GM18520 (cell line): ENCODE results near the gene MRPS31.
"Not testable (repeated sequence)": the region's sequence is repeated elsewhere in the genome, so short reads cannot be mapped to it uniquely, and the experiment has no call there.

Source experiments
- ATAC-seq: cut with Tn5 transposase; IDR thresholded peaks from one replicate; pipeline ENCODE4 v1.9.1; 2021; ENCODE audit not compliant: unreplicated experiment

MRPS31 gene

DNA sequence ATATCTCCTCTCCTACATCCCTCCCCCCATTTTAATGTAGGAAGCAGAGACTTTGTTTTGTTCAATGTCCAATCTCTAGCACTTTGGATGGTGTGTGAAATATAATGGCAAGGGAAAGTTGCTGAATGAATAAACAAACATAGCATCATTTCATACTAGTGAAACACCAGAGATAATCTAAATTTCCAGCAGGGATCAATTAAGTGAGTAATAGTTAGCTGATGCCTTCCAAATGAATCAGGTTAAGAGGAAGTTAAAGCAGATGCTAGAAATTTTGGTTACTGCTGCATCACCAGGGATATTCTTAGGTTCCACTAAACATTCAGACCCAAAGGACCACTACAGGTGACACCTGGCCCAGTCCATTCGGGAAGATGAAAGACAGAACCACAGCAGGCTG is 8.1 kb downstream of the MRPS31 start:
- ATAC-seq: no peak

DNA sequence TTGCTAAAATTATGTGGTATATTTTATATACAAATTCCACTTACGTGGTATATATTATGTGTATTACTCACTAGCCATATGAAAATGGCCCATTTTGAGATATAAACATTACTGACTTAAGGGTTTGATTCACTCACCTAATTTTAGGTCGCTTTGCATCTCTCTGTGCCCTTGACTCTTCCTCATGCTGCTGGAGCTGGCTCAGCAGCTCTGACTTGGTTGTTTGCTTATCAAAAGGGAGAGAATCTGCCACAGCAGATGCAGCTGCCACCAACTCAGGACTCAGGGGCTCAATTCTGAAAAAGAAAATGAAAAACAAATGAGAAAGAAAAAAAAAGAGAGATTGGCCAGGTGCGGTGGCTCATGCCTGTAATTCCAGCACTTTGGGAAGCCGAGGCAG is 12.2 kb downstream of the MRPS31 start:
- no peak for ATAC-seq

DNA sequence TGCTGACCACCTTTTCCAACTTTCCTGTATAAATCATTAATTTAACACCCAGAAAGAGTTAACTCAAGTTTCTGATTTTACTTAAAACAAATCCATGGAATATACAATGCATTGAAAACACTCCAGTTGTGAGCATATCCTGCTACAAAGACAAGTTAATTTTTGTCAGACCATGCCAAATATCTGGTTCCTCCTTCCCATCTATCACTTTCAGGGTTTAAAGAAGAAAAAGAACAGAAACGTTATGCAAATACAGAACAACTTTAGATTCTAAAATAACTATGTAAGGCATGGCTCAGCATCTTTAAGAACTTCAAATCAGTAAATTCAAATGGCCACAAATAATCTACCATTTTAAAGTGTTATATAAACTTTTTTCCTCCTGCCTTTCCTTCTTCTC is 14.9 kb downstream of the MRPS31 start:
- no peak for ATAC-seq

DNA sequence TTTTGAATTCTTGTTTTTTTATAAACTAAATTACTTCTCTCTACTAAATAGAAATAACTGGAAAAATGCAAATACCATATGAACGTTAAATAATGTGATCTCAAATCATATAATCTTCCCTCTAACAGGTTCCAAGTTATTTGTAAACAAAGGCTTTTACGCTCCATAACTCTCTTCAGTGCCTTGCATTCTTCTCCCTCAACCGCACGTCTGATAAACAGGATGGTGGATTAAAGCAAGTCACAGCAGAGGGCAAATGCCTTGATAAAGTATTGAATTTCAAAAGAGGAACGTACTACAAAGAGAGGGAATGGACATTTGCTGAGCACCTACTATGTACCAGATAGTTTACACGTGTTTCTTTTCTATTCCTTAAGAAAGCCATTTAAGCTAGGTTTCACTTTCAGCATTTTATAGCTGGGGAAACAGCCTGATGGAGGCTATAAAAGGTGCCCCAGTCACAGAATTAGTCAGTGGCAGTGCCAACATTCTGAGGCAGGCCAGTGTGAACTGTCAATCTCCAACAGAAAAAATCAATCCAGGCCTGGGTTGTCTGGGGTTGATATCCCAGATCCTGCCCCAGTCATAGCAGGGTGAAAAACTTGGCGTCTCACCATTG is 15.8 kb downstream of the MRPS31 start:
- ATAC-seq: no peak

DNA sequence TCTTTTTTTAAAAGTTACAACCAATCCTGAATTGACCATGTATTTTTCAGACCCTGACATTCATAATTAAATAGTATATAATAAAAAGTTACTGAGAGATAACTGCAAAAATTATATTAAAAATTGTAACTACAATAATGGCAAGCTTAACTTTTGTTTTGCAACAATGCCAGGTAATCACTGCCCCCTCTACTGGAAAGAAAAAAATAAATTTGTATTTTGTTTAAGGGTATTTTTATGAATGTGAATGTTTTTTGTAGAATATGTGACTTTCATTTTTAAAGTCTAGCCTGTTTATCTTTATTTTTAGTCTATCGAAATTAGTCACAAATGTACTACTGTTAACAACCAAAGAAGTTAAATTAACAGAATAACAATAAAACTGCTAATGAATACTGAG is 21.7 kb downstream of the MRPS31 start:
- no peak for ATAC-seq

DNA sequence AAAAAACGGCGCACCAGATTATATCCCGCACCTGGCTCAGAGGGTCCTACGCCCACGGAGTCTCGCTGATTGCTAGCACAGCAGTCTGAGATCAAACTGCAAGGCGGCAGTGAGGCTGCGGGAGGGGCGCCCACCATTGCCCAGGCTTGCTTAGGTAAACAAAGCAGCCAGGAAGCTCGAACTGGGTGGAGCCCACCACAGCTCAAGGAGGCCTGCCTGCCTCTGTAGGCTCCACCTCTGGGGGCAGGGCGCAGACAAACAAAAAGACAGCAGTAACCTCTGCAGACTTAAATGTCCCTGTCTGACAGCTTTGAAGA is 35.8 kb downstream of the MRPS31 start:
- ATAC-seq: not testable (repeated sequence)

DNA sequence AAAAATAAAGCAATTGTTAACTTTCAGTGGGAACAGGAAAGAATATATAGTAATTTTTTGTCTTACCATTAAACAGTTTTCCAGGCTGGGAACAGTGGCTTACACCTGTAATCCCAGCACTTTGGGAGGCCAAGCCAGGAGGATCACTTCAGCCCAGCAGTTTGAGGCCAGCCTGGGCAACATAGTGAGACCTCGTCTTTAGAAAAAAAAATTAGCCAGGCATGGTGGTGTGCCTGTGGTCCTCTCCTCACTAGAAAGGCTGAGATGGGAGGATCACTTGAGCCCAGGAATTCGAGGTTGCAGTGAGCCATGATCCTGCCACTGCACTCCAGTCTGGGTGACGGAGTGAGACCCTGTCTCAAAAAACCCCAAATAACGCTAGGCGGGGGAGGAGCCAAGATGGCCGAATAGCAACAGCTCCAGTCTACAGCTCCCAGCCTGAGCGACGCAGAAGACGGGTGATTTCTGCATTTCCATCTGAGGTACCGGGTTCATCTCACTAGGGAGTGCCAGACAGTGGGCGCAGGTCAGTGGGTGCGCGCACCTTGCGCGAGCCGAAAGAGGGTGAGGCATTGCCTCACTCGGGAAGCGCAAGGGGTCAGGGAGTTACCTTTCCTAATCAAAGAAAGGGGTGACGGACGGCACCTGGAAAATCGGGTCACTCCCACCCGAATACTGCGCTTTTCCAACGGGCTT is 36.3 kb downstream of the MRPS31 start:
- not testable (repeated sequence) for ATAC-seq

DNA sequence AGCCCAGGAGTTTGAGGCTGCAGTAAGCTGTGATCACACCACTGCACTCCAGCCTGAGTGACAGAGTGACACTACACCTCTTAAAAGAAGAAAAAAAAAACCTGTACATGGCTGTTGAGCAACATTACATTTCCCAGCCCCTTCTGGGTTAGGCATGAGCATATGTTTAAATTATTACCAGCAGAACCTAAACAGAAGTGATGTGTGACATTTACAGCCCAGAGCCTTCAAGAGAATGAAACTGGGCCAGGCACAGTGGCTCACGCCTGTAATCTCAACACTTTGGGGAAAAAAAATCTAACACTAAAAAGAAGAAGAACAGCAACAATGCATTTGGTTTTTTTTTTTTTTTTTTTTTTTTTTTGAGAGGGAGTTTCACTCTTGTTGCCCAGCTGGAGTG is 38.3 kb downstream of the MRPS31 start:
- no peak for ATAC-seq

DNA sequence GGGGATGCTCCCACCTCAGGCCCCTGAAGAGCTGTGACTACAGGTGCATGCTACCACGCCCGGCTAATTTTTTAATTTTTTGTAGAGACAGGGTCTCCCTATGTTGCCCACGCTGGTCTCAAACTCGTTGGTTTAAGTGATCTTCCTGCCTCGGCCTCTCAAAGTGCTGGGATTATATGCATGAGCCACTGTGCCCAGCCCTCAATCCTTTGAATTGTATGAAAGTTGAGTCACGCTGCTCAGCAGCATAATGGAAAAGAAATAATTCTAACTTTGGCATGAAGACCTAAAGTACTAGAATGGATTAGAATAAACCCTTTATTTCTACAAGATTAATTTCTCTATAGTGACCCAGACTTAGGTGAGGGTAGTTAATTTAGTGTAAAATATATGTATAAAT is 42.4 kb downstream of the MRPS31 start:
- ATAC-seq: no peak

DNA sequence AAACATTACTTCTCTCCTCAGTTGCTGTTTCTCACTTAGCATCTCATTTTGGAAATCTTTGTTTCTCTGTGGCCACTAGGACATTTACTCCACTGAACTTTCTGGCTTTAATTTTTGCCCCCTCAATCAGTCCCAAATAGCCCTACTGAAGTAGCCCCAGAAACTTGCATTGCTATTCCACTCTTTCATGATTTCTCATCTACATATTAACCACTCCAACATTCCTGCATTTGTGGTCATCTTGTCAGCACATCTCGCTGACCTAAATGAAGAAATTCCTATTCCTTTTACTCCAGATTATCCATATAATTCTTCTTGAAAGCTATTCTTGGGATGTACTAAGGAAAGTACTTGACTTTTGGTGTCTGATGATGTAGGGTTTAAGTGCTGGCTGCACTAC is 56.6 kb downstream of the MRPS31 start:
- ATAC-seq: not testable (repeated sequence)

DNA sequence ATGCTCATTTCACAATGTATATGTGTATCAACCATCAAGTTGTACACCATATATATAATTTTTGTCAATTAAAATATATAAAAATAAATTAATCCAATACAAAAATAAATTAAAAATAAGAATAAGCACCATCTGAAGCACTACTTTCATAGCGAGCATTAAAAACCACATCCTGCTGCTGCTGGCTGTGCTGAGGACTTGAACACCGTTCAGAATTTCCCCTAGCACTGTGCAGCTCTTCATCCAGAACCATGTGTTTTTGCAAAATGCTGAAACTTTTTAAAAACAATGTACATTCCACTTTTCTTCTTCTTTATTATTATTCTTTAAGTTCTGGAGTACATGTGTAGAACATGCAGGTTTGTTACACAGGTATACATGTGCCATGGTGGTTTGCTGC is 64.6 kb downstream of the MRPS31 start:
- ATAC-seq: no peak

DNA sequence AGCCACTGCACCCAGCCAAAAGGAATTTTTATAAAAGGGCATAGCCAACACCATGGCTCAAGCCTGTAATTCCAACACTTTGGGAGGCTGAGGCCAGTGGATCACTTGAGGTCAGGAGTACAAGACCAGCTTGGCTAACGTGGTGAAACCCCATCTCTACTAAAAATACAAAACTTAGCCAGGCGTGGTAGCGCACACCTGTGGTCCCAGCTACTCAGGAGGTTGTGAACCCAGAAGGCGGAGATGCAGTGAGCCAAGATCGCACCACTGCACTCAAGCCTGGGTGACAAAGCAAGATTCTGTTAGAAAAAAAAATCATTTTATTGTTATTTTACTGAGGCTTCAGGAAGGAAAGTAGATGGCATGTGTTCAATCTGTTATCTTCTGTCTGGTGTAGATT is 73.3 kb downstream of the MRPS31 start:
- no peak for ATAC-seq

DNA sequence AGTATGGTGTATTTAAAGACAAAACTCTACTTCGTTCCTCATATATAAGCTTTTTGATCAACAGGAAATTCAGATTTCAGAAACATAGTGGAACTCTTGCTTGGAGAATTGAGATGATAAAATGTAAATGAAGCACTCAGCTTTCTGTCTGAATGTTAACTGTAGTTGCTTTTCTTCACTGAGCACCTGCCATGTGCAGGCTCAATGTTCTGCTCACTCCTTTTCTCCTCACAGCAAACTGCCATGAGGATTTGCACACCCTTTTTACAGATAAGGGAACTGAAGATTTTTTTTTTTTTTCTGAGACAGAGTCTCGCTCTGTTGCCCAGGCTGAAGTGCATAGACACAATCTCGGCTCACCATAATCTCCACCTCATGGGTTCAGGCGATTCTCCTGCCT is 76.6 kb downstream of the MRPS31 start:
- no peak for ATAC-seq

DNA sequence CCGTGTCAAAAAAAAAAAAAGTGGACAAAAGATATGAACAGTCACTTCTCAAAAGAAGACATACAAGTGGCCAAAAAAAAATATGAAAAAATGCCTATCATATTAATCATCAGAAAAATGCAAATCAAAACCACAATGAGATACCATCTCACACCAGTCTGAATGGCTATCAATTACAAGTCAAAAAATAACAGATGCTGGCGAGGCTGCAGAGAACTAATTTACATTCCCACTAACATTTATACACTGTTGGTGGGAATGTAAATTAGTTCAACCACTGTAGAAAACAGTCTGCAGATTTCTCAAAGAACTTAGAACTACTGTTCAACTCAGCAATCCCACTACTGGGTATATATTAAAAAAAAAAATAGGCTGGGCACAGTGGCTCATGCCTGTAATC is 78.0 kb downstream of the MRPS31 start:
- peak; percentile 90 for ATAC-seq

DNA sequence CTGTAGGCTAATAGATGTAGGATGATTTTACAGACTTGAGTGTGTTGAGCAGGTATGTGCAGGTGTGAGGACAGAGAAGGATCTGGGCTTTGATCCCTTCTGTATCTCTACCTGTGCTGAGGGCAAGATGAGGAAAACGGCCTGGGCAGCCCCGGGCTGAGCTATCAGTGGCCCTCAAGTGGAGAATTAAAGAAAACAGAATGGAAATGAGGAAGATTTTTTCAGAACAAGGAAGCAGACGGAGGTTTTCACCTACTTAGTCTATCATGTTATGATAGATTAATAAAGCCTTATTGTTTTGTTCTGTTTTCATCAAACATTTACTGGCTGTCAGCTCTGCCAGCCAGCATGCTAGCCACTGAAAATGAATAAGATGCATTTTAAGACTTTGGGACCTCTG is 82.2 kb downstream of the MRPS31 start:
- ATAC-seq: no peak

DNA sequence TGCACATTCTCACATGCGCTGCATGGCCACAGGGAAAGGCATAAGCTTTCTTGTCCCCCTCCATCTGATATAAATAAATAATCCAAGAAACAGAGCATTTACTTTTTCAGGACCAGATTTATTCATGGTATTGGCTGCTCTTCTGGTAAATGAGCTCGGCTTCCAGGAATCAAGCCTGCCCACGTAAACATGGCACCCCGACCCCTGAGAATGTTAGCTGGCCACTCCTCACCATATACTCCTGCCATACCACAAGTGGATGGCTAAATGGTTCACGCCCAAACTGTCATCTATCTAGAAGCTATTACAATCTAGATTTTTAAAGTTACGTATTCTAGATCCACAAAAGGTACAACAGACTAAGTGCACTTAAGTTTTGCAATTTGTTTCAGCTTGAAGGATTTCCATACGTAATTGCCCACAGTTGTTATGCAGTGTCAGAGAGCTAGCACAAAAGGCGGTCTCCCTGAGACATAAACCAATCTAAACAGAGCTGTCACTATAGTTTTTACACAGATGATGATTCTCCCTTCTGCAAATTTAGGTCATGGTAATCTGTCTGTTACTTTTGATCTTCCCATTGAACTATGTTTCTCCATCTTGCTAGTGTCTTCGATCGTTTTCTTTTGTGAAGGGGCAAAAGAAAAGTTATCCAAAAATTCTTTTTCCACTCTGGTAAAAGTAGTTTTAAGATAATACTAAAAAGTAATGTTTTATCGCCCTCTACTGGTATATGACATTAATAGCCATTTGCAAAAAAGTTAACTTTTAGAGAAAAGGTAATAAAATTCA is 88.3 kb downstream of the MRPS31 start:
- ATAC-seq: no peak

DNA sequence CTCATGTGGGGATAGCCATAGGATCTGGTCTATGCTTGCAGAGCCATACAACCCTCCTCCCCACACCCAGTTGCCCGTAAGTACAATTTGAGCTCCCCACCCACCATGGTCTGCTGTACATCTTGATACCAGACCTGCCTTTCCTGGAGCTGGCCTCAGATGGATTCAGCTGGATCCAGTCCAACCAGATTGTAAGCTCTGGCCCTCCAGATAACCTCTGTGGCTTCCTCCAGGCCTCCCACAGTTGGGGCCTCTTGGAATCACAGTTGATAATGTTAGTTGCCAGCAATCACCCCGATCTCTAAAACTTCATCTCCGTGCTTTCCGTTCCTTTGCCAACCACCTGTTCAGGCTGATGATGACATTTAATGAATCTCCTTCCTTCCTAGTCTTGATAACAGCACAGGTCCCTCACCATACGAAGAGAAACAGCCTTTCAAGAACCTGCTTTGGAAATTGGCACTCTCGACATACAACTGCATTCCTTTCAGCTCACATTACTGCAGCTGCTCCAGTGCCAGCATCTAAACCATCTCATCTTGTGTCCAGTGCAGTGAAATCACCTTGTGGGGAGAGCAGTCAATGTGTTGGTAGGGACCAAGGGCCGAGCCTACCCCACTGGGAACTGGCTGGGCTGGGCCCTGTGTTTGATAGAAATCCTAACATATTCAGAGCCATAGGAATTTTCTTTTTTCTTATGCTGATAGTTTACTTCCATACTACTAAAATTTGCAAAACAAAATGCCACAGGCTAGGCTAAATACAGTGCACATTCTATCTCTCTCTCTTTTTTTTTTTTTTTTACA is 89.4 kb downstream of the MRPS31 start:
- no peak for ATAC-seq

DNA sequence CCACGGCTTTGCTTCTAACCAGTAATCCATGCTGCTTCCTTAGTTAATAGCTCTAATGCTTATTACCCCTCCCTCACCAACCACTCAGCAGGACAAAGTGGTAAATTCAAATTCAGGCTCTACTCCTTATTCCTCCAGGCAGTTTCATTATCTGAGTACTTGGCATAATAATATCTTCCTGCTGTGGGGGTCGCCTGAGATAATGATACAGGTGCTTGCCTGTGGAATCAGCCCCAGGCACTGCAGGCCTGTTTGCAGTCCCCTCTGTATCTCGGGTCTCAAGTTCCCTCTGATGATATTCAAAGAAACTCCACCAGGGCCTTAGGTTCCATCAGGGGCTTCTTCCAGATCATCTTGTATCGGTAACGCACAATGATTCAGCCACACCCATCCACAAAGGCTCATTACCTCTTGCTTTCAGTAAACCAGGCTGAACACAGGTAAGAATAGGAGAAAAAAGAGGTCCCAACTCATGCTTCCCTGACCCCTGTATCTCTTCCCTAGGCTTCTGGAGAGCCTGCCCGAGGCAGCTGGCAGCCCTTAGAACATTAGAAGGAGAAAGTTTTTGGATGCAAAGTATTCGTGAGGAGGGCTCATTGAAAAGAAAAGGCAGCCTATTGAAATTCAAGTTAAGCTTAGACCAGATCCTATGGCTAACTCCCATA is 90.2 kb downstream of the MRPS31 start:
- ATAC-seq: no peak

DNA sequence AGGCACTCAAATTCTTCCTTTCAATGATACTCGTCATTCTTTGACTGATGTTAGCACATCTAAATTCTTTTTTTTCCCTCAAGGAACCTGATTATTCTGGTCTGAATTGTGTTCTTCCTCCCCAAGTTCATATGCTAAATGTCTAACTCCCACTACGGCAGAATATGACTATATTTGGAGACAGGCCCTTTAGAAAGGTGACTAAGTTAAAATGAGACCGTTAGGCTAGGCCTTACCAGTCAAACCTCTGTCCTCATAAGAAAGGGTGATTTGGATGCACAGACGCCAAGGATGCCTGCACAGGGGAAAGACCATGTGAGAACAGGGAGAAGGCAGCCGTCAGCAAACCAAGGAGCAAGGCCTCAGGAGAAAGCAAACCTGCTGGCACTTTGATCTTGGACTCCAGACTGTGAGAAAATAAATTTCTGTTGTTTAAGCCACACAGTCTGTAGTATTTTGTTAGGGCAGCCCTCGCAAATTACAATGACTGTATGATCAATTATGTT is 91.5 kb downstream of the MRPS31 start:
- ATAC-seq: no peak
